Measurements from ENCODE around the gene SLC22A13.

DNA sequence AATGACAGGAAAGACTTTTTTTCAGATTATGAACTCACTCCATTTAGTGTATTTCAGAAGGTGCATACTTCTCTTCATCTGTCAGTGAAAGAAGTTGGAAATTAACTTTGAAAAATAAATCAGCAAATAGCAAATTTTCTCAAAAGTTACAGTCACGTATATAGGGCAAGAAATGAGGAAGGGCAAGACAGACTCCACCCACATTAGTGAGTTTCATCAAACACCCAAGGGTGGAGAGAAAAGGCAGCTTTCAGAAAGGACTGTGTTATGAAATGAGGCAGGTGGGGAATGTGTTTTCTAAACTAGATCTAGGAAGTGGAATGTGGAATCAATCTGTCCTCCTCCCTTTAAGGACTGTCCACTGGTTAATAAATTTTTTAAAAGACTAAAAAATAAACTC lies 2.9 kb downstream of the SLC22A13 start:
- no peak for TF ChIP-seq CTCF (conservative IDR thresholded peaks at IDR 0.05; ENCODE audit: low read length)
- TF ChIP-seq EZH2phosphoT487 (IDR thresholded peaks at IDR 0.05; ENCODE audit: borderline replicate concordance) = no peak

Data from Loucy (cell line).